ENCODE results near the gene NHLH1. TPM values are rescaled to one million over a fixed set of nuclear protein-coding genes. Genes with fewer than 3 reads are reported as not detected.
"Not testable (repeated sequence)": the region's sequence is repeated elsewhere in the genome, so short reads cannot be mapped to it uniquely, and the experiment has no call there.

The NHLH1 gene
- total RNA-seq, 1 donor from 2014 or later, result 0.93 TPM

DNA sequence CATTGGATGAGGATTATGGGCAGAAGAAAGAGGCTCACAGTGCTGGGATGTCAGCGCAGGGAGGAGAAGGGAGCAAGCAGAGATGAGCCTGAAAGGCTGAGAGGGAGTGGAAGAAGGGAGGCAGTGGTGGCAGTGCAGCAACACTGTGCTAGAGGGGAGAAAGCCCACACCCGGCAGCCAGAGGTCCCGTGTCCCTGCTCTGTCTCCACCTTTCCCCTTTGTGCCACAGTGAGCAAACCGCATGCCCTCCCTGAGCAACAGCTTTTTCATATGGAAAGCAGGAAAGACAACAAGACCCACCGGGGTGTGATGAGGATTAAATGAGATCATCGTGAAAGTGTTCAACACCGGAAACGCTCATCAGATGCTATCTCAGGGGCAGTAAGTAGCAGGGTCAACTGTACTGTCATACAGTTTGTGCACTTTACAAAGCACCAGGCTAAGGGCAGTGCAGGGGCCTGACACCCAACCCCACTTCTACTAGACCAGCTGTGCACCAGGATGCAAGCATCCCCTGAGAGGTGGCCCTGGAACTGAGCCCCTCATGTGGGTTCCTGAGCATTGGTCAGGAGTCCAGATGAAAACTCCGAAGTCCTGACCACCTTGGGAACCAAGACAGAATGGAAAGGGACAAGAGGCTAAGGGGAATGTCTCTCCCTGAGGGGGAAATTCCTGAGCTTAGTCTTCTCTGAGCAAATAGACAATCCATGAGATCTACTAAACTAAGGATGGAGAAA, 9.1 kb downstream of the NHLH1 start:
- intact Hi-C loops (cut with micrococcal nuclease), result loop anchor here (1.0 kb wide), 7 partner anchors 22 to 275 kb away; partner anchors contain the start of genes COPA and NCSTN

DNA sequence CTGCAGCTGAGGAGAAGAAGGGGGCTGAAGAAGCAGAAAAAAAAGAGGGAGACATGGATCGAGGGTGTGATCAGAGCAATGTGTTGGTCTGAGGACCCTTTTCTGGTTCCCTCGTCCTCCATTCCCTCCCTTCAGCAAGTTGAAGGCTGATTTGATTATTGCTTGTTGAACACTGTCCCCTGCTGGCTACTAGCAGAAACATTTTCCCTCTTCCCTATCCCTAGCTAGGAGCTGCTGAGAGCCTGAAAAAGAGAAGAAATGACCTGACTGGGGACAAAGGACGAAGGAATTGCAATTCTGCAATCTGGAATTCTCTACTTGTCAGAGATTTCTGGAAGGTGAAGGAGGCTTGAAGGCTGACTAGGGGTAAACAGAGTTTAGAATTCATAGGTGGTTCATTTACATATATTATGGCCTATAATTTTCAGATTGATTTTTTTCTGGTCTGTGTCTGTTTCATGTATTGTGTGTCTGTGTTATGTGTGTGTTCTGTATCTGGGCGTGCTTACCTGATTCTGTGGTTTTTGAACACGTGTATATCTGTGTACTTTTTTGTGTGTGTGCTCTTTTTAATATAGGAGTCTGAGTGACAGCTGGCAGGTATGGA, 9.8 kb downstream of the NHLH1 start:
- intact Hi-C loops (cut with micrococcal nuclease), result loop anchor here (1.0 kb wide), 7 partner anchors 22 to 275 kb away; partner anchors contain the start of genes COPA and NCSTN

- intact Hi-C loops (cut with micrococcal nuclease), result no loop called here
Observed at GRCh38 chr1:160377585-160378206, 10.8 kb downstream of the NHLH1 start.

DNA sequence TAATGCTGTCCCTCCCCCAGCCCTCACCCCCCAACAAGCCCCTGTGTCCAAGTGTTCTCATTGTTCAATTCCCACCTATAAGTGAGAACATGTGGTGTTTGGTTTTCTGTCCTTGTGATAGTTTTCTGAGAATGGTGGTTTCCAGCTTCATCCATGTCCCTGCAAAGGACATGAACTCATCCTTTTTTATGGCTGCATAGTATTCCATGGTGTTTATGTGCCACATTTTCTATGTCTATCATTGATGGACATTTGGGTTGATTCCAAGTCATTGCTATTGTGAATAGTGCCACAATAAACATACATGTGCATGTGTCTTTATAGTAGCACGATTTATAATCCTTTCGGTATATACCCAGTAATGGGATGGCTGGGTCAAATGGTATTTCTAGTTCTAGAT, 17.9 kb downstream of the NHLH1 start:
- intact Hi-C loops (cut with micrococcal nuclease), result not testable (repeated sequence)

GRCh38 chr1:160388406-160388805, 21.5 kb downstream of the NHLH1 start:
- intact Hi-C loops (cut with micrococcal nuclease), result not testable (repeated sequence)

DNA sequence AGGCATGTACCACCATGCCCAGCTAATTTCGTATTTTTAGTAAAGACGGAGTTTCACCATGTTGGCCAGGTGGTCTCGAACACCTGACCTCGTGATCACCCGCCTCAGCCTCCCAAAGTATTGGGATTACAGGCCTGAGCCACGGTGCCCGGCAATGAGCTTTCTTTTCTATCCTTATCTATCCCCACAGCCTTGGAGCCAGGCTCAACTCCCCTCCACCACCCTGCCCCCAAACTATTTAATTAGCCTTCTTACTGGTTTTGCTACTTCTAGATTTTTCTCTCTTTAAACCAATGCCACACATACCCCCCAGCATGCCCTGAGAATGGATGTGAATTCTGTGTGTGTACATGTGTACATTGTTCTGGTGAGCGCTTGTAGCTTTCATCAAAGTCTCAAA, 27.8 kb downstream of the NHLH1 start:
- intact Hi-C loops (cut with micrococcal nuclease), result no loop called here

- intact Hi-C loops (cut with micrococcal nuclease), result no loop called here
Observed at GRCh38 chr1:160397651-160398050, 30.8 kb downstream of the NHLH1 start.

- intact Hi-C loops (cut with micrococcal nuclease), result no loop called here
Observed at GRCh38 chr1:160398823-160399222, 32.0 kb downstream of the NHLH1 start.

- intact Hi-C loops (cut with micrococcal nuclease), result no loop called here
Observed at GRCh38 chr1:160399544-160400222, 32.8 kb downstream of the NHLH1 start.

DNA sequence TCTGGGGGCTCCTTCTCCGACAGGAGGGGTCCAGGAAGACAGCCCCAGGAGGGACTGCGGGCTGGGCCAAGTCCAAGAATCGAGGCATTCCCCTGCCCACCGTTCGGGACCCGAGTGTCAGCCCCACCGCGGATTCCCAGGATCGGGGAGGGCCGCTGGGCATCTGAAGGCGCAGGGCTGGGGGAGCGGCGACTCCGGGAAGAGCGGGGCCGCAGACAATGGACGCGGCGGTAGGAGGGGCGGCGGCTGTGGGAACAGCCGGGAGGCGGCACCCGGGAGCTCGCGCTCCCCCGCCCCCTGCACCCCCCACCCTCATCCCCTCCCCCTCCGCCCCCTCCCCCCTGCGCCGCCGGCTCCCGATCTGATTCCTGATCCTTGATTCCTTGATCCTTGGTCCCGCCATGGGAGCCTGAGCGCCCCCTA, 33.4 kb downstream of the NHLH1 start, which contains the start of gene VANGL2:
TSS of gene VANGL2 (plus strand) at position 342 of the 423 bp plus-strand sequence. CDS start 15,274 bp downstream, outside the sequence.
- intact Hi-C loops (cut with micrococcal nuclease), result no loop called here

GRCh38 chr1:160400646-160401486, 34.0 kb downstream of the NHLH1 start:
- intact Hi-C loops (cut with micrococcal nuclease), result no loop called here

GRCh38 chr1:160401487-160401805, 34.6 kb downstream of the NHLH1 start:
- intact Hi-C loops (cut with micrococcal nuclease), result no loop called here

- intact Hi-C loops (cut with micrococcal nuclease), result no loop called here
Observed at GRCh38 chr1:160402001-160402795, 35.3 kb downstream of the NHLH1 start.

- intact Hi-C loops (cut with micrococcal nuclease), result no loop called here
Observed at GRCh38 chr1:160403244-160403643, 36.4 kb downstream of the NHLH1 start.

GRCh38 chr1:160404094-160404493, 37.2 kb downstream of the NHLH1 start:
- intact Hi-C loops (cut with micrococcal nuclease), result no loop called here

GRCh38 chr1:160405331-160405877, 38.5 kb downstream of the NHLH1 start:
- intact Hi-C loops (cut with micrococcal nuclease), result no loop called here

DNA sequence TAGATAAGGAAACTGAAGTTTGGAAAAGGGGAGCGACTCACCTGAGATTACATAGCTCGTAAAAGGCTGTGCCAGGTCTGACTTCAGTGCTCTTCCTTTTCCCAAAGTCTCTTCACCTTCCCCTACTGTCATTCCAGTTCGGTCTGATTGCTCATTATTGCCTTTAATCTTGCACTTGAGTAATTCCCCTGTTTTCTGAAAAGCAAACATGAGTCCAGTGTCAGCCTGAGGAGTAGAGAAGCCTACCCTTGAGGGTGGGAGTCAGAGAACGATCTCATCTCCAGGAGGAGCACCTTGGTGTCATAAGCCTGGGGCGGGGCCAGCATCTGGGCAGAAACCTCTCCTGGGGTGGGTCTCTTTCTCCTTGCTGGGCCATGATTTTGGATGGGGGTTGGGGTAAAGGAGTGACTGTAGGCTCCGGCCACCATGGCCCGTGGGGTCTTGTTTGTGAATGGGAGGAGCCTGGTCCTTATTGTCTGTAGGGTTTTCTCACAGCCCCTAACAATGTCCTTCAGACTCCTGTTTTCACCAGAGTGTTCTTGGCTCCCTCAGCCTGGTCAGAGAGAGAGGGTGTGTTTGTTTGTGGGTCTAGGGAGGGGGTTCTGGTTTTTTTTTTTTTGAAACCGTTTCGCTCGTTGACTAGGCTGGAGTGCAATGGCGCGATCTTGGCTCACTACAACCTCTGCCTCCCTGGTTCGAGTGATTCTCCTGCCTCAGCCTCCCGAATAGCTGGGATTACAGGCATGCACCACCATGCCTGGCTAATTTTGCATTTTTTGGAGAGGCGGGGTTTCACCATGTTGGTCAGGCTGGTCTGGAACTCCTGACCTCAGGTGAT, 39.5 kb downstream of the NHLH1 start:
- intact Hi-C loops (cut with micrococcal nuclease), result no loop called here

- intact Hi-C loops (cut with micrococcal nuclease), result no loop called here
Observed at GRCh38 chr1:160407839-160408801, 41.2 kb downstream of the NHLH1 start.
